ENCODE results near the gene TMTC2.

The TMTC2 gene

GRCh38 chr12:82698708-82699564 lies 12.2 kb downstream of the TMTC2 start:
- TF ChIP-seq CTCF (IDR thresholded peaks at IDR 0.05; ENCODE audit: low read depth, low read length), result no peak
- no peaks in the 10 kb centered on the region for H3K27me3 ChIP-seq (ENCODE audit: insufficient read depth, low read depth, severe bottlenecking)
- H3K4me3 ChIP-seq (ENCODE audit: low read depth, low read length), result no peak overlapping the region
- no peaks in the 10 kb centered on the region for H3K9me3 ChIP-seq (ENCODE audit: severe bottlenecking)
- no peaks in the 10 kb centered on the region for H3K36me3 ChIP-seq
- no peak for DNase-seq
- no peak overlapping the region for H3K27ac ChIP-seq

- H3K36me3 ChIP-seq, result no peaks in the 10 kb centered on the region
- no peaks in the 10 kb centered on the region for H3K9me3 ChIP-seq (ENCODE audit: severe bottlenecking)
- H3K27me3 ChIP-seq (ENCODE audit: insufficient read depth, low read depth, severe bottlenecking), result no peaks in the 10 kb centered on the region
- no peak for DNase-seq
- no peak for TF ChIP-seq CTCF (IDR thresholded peaks at IDR 0.05; ENCODE audit: low read depth, low read length)
- no peak overlapping the region for H3K4me3 ChIP-seq (ENCODE audit: low read depth, low read length)
- no peak overlapping the region for H3K27ac ChIP-seq
Observed at GRCh38 chr12:82705774-82706173, 19.1 kb downstream of the TMTC2 start.

GRCh38 chr12:82708061-82708879 lies 21.6 kb downstream of the TMTC2 start:
- Histone ChIP-seq H3K27ac (no peak overlapping the region), H3K27me3 (ENCODE audit: insufficient read depth, low read depth, severe bottlenecking) (no peaks in the 10 kb centered on the region), H3K4me3 (ENCODE audit: low read depth, low read length) (no peak overlapping the region), H3K9me3 (ENCODE audit: severe bottlenecking) (no peaks in the 10 kb centered on the region), H3K36me3 (no peaks in the 10 kb centered on the region)
- DNase-seq, result no peak
- no peak for TF ChIP-seq CTCF (IDR thresholded peaks at IDR 0.05; ENCODE audit: low read depth, low read length)

GRCh38 chr12:82709794-82710355 lies 23.2 kb downstream of the TMTC2 start:
- no peaks in the 10 kb centered on the region for H3K27me3 ChIP-seq (ENCODE audit: insufficient read depth, low read depth, severe bottlenecking)
- no peak for TF ChIP-seq CTCF (IDR thresholded peaks at IDR 0.05; ENCODE audit: low read depth, low read length)
- H3K36me3 ChIP-seq, result no peaks in the 10 kb centered on the region

GRCh38 chr12:82710741-82711140 lies 24.0 kb downstream of the TMTC2 start:
- TF ChIP-seq CTCF (IDR thresholded peaks at IDR 0.05; ENCODE audit: low read depth, low read length), result no peak
- no peak overlapping the region for H3K27ac ChIP-seq

More at GRCh38 chr12:82709794-82710355, 23.2 kb downstream of the TMTC2 start:
- no peak for DNase-seq
- no peaks in the 10 kb centered on the region for H3K9me3 ChIP-seq (ENCODE audit: severe bottlenecking)
- H3K4me3 ChIP-seq (ENCODE audit: low read depth, low read length), result no peak overlapping the region
- no peak overlapping the region for H3K27ac ChIP-seq

More at GRCh38 chr12:82710741-82711140, 24.0 kb downstream of the TMTC2 start:
- Histone ChIP-seq H3K9me3 (ENCODE audit: severe bottlenecking) (no peaks in the 10 kb centered on the region), H3K27me3 (ENCODE audit: insufficient read depth, low read depth, severe bottlenecking) (no peaks in the 10 kb centered on the region), H3K36me3 (no peaks in the 10 kb centered on the region), H3K4me3 (ENCODE audit: low read depth, low read length) (no peak overlapping the region)
- DNase-seq, result no peak

Data from WERI-Rb-1 (cell line).